ENCODE measurements around the gene STX2. TPM values are rescaled to one million over a fixed set of nuclear protein-coding genes. Genes with fewer than 3 reads are reported as not detected.
"Not testable (repeated sequence)": the region's sequence is repeated elsewhere in the genome, so short reads cannot be mapped to it uniquely, and the experiment has no call there.

Gene STX2
- total RNA-seq, 1 experiment from 2014 or later, result 45.1 TPM

DNA sequence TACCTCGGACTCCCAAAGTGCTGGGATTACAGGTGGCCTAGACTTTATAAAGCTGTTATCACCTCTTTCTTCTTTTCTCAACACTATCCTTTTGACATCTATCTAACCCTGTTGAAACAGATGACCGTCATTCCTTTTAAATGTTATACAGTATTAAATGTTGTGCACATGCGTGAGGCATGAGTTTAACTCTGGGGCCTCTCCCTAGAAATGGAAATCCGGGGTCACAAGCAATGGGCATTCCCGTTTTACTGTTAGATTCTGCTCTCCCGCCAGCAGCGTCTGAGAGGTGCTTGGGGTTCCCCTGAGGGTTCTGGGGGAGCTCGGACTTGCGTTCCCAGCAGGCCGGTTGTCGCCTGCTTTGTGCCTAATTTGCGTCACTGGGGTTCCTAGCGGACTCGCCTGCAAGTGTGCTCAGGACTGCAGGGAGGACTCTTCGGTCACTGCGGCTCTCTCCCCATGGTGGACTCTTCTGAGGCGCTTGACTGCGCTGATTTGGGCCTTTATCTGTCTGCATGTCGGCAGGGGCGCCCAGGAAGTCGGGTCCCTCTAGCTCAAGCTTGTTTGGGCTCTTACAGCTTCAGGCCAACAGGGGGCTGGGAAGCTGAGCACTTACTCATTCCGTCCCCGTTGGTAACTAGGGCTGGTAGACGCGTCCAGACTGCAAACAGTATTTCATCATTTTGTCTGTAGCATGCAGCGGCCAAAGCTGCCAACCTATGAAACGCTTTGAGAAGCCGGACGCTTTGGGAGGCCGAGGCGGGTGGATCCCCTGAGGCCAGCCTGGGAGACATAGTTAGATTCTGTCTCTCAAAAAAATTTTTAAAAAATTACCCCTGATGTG, 31.6 kb upstream of the STX2 start:
- peak; percentile 36 for DNase-seq (ENCODE audit: low spot score)

GRCh38 chr12:130868412-130868811, 29.4 kb upstream of the STX2 start:
- DNase-seq (ENCODE audit: low spot score), result no peak

DNA sequence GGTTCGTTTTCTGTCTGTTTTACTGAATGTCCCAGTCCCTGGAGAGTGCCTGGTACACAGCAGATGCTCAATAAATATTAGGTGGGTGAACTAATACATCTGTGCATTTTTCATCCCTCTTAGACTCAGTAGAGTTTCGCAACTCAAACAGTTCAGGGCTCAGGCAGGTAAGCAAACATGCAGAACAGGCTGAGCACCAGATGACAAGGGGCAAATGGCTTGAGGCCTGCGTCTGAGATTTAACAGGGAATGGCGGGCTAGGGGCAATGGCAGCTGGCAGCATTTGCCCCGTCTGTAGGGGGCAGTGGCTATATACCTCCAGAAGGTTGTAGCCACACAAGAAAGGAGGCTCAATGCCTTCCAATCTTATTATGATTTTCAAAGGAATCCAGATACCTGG, 24.2 kb upstream of the STX2 start:
- DNase-seq (ENCODE audit: low spot score), result no peak

DNA sequence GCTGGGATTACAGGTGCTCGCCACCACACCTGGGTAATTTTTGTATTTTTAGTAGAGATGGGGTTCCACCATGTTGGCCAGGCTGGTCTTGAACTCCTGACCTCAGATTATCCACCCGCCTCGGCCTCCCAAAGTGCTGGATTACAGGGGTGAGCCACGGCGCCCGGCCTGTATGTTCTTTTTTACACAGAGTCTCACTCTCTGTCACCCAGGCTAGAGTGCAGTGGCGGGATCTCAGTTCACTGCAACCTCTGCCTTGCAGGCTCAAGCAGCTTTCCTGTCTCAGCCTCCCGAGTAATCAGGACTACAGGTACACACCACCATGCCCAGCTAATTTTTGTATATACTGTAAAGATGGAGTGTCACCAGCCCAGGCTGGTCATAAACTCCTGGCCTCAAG, 23.7 kb upstream of the STX2 start:
- DNase-seq (ENCODE audit: low spot score), result not testable (repeated sequence)

DNA sequence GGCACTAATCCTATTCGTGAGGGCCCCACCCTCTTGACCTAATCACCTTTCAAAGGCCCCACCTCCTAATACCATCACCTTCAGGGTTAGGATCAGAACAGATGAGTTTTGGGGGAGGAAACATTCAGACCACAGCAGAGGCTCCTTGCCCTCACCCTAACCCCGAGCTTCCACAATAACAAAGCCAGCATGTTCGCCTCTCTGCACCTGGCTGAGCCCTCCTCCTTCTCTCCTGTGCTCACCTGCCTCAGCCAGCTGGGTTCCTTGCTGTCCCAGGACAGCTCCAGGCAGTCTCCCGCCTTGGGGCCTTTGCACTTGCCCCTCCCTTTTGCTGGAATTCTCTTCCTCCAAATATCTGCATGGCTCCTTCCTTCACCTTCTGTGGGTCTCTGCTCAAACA, 23.1 kb upstream of the STX2 start:
- DNase-seq (ENCODE audit: low spot score), result no peak

GRCh38 chr12:130860311-130860710, 21.3 kb upstream of the STX2 start:
- no peak for DNase-seq (ENCODE audit: low spot score)

DNA sequence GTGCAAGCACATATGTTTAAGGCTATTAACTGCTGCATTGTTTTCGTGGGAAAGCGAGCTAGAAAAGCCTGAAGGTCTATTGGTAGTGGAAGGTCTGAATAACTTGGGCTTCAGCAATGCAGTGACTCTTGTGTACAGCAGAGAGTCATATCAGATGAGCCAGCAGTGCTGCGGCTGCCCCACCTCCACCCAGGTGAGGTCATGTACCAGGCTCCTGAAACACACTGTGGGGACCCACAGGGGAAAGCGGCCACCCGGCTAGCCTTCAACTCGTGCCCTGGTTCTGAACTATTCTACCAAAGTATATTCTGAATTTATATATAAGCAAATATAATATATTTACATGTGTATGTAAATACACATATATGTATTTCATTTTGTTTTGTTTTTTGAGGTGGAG, 20.1 kb upstream of the STX2 start:
- DNase-seq (ENCODE audit: low spot score), result no peak

- DNase-seq (ENCODE audit: low spot score), result no peak
Measured at GRCh38 chr12:130858084-130858483, 19.0 kb upstream of the STX2 start.

GRCh38 chr12:130856088-130856487, 17.0 kb upstream of the STX2 start:
- DNase-seq (ENCODE audit: low spot score), result no peak

- no peak for DNase-seq (ENCODE audit: low spot score)
Measured at GRCh38 chr12:130850418-130851021, 11.5 kb upstream of the STX2 start.

DNA sequence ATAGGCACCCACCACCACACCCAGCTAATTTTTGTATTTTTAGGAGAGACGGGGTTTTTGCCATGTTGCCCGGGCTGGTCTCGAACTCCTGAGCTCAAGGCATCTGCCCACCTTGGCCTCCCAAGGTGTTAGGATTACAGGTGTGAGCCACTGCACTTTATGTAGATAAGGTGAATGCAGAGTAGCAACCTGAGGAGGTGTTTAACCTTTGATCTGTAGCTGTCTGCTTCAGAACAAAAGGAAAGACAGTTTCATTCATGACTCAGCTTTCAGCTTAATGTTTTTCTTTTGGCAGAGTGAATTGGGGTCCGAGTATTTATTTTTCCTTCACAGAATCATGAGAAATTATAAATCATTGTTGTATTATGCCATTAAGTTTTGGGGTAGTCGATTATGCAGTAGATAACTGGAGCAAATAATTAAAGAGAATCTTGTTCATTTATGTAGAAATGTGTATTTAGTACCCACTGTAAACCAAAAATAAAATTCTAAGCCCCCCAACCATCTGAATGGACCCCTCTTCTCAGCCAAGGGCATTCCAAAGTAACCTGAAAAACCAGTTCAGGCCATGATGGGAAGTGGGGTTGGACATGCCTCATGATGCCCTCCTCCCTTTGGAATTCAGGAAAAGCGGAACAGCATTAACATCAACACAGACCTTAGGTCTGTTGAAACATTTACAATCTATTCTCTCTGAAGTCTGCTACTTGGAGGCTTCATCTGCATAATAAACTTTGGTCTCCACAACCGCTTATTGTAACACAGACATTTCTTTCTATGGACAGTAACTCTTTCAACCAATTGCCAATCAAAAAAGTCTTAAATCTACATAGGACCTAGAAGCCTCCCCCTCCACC, 10.7 kb upstream of the STX2 start:
- no peak for DNase-seq (ENCODE audit: low spot score)

GRCh38 chr12:130848785-130849305, 9.8 kb upstream of the STX2 start:
- not testable (repeated sequence) for DNase-seq (ENCODE audit: low spot score)

GRCh38 chr12:130848105-130848504, 9.1 kb upstream of the STX2 start:
- DNase-seq (ENCODE audit: low spot score), result not testable (repeated sequence)

GRCh38 chr12:130847112-130847511, 8.1 kb upstream of the STX2 start:
- DNase-seq (ENCODE audit: low spot score), result no peak

GRCh38 chr12:130846369-130846768, 7.3 kb upstream of the STX2 start:
- no peak for DNase-seq (ENCODE audit: low spot score)

DNA sequence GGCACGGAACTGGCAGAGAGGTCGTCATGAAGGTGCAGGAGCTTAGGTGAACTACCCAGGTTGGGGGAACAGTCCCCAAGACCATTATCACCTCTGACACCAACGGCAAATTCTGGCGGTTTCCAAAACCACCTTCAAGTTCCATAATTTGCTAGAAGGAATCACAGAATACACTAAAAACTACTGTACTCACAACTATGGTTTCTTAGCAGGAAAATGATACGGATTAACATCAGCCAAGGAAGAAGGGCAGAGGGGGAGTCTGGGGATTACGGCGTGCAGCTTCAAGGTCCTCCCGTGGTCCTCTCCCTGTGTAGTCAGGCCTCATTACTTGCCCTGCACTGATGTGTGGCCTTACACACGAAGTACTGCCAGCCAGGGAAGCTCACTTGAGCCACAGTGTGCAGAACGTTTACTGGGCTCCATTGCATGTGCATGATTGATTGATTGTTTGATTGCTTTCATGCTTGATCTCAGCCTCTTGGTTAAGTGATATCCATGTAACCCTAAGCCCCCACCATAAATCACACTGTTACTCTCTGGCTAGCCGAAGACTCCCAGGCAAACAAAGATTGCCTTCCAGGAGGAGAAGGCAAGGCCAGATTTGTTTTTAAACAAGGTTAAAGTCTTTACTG, 837 bp upstream of the STX2 start:
- DNase-seq (ENCODE audit: low spot score), result no peak

GRCh38 chr12:130838284-130838950, 633 bp downstream of the STX2 start:
- peak; percentile 31 for DNase-seq (ENCODE audit: low spot score)

DNA sequence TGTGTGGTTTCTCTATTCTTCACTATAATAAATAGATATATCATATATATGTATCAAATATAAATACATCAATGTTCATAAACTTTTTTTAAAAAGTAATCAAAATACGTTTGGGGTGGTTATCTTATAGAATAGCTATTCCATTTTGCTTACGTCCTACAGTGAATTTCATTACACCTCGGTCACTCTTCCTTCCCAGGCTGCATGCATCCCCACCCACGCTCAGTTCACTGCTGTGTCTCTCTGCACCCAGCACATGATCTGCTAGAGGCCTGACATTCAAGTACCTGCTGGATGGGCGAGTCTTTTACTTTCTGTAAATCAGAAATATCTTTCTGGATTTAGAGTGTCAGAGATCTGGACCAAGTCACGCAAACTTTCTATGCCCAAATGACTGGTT, 3.6 kb downstream of the STX2 start:
- no peak for DNase-seq (ENCODE audit: low spot score)

DNA sequence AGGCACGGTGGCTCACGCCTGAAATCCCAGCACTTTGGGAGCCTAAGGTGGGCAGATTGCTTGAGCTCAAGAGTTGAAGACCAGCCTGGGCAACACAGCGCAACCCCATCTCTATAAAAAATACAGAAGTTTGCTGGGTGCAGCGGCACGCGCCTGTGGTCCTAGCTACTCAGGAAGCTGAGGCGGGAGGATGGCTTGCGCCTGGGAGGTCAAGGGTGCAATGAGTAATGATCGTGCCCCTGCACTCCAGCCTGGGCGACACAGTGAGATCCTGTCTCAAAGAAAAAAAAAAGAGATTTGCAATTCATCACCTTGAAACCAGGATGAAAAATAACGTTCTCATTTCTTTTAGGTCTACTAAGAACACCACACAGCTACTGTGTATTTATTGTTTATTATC, 4.0 kb downstream of the STX2 start:
- no peak for DNase-seq (ENCODE audit: low spot score)

DNA sequence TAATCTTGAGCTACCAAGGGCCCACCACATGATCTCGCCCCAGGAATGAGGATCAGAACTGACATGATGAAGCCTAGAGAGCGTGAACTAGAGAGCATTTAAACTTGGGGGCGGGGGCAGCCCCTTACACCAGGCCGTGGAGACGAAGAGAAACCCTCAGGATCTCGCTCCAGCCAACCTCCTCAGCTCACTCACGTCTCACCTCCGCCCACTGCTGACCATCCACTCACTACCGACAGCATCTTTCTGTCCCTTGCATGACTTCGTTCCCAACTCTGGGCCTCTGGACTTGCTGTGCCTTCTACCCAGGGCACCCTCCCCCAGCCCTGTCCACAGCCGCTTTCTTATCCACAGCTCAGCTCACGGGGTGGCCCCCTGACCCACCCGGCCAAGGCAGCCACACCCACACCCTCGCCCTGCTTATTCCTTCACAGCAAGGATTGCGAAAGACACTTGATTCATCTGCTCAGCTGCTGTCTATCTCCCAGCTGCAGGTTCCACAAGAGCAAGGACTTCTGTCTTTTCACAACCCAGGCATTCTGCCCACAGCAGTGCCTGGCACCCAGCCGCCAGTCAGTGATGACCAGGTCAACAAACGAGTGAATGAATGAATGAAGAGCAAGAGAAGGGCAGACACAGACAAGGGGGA, 6.4 kb downstream of the STX2 start:
- peak; percentile 29 for DNase-seq (ENCODE audit: low spot score)
